GM10266 (cell line): ENCODE measurements around the gene HCN4.

Experiments
- DNase-seq: peaks from one replicate; pipeline ENCODE4 v3.0.0; 2012; ENCODE audit errors: extremely low spot score
- CTCF ChIP-seq: IDR thresholded peaks from 2 replicates; pipeline ENCODE4 v1.5.1; 2012; ENCODE audit warnings: mild to moderate bottlenecking, low read depth; ENCODE audit not compliant: control insufficient read depth, insufficient read depth; ENCODE audit errors: missing control alignments

The HCN4 gene

GRCh38 chr15:73349191-73349590, 19.6 kb downstream of the HCN4 start:
- no peak for DNase-seq

GRCh38 chr15:73346735-73347312, 21.9 kb downstream of the HCN4 start:
- DNase-seq, result peak; percentile 62
- TF ChIP-seq CTCF, result no peak

More at GRCh38 chr15:73349191-73349590, 19.6 kb downstream of the HCN4 start:
- no peak for TF ChIP-seq CTCF

- DNase-seq, result no peak
- TF ChIP-seq CTCF, result no peak
Measured at GRCh38 chr15:73345658-73346057, 23.1 kb downstream of the HCN4 start.

- no peak for TF ChIP-seq CTCF
- DNase-seq, result no peak
Measured at GRCh38 chr15:73344056-73344455, 24.7 kb downstream of the HCN4 start.

- TF ChIP-seq CTCF, result no peak
- DNase-seq, result no peak
Measured at GRCh38 chr15:73341886-73342600, 26.7 kb downstream of the HCN4 start.

- no peak for TF ChIP-seq CTCF
- DNase-seq, result no peak
Measured at GRCh38 chr15:73340502-73341192, 28.1 kb downstream of the HCN4 start.

- TF ChIP-seq CTCF, result no peak
- DNase-seq, result no peak
Measured at GRCh38 chr15:73338606-73339374, 30.0 kb downstream of the HCN4 start.
